ENCODE data around the gene PIK3C3.

DNA sequence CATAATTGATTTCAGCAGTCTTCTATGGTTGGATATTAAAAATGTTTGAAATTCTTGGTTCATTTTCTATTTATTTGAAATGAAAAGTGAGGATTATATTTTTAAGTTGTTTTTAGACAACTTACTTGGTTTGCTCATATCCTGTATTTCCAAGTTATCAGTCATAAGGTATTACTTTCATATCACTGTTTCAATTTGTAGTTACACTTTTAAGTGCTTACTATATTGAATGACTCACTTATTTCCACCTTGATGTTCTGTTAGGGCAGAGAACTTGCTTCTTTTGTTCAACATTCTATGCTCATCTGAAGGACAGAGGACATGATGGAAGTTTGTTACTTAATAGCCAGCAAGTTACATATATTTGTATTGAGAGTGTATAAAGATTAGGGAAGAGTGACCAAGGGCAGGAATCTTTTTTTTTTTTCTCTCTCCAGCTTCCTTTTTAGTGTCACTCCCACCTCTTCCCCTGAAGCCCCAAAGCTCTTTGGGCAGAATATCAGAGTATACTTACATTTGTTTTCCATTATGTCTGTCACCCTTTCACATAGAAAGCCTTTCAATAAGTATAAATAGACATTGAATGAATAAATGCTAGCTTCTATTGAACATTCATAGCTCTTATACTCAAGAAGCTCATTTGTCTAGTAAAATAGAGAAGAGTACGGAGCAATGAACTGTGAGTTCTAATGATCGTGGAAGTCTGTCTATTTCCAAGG lies 28.1 kb downstream of the PIK3C3 start:
- TF ChIP-seq EP300 (IDR thresholded peaks at IDR 0.05; ENCODE audit: borderline replicate concordance) = no peak
- TF ChIP-seq, protein P1, sequence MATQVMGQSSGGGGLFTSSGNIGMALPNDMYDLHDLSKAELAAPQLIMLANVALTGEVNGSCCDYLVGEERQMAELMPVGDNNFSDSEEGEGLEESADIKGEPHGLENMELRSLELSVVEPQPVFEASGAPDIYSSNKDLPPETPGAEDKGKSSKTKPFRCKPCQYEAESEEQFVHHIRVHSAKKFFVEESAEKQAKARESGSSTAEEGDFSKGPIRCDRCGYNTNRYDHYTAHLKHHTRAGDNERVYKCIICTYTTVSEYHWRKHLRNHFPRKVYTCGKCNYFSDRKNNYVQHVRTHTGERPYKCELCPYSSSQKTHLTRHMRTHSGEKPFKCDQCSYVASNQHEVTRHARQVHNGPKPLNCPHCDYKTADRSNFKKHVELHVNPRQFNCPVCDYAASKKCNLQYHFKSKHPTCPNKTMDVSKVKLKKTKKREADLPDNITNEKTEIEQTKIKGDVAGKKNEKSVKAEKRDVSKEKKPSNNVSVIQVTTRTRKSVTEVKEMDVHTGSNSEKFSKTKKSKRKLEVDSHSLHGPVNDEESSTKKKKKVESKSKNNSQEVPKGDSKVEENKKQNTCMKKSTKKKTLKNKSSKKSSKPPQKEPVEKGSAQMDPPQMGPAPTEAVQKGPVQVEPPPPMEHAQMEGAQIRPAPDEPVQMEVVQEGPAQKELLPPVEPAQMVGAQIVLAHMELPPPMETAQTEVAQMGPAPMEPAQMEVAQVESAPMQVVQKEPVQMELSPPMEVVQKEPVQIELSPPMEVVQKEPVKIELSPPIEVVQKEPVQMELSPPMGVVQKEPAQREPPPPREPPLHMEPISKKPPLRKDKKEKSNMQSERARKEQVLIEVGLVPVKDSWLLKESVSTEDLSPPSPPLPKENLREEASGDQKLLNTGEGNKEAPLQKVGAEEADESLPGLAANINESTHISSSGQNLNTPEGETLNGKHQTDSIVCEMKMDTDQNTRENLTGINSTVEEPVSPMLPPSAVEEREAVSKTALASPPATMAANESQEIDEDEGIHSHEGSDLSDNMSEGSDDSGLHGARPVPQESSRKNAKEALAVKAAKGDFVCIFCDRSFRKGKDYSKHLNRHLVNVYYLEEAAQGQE (IDR thresholded peaks at IDR 0.05; ENCODE audit: low read depth) = no peak
- TF ChIP-seq, protein P2, sequence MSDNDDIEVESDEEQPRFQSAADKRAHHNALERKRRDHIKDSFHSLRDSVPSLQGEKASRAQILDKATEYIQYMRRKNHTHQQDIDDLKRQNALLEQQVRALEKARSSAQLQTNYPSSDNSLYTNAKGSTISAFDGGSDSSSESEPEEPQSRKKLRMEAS (IDR thresholded peaks at IDR 0.05) = no peak
- no peak for TF ChIP-seq YY1 (IDR thresholded peaks at IDR 0.05; ENCODE audit: low read depth)
- TF ChIP-seq FOXM1 (IDR thresholded peaks at IDR 0.05; ENCODE audit: borderline replicate concordance, low read depth) = no peak
- TF ChIP-seq TAF1 (IDR thresholded peaks at IDR 0.05; ENCODE audit: low read depth) = no peak
